GM21717 (cell line): ENCODE results near the gene CYB5R3.
"Not testable (repeated sequence)": the region's sequence is repeated elsewhere in the genome, so short reads cannot be mapped to it uniquely, and the experiment has no call there.

Experiments used
- ATAC-seq: cut with Tn5 transposase; IDR thresholded peaks from one replicate; pipeline ENCODE4 v1.9.1; 2021; ENCODE audit warnings: mild to moderate bottlenecking, moderate library complexity; ENCODE audit not compliant: unreplicated experiment

The CYB5R3 gene

GRCh38 chr22:42608136-42608822, 40.9 kb downstream of the CYB5R3 start:
- ATAC-seq = no peak

GRCh38 chr22:42607641-42608040, 41.6 kb downstream of the CYB5R3 start:
- ATAC-seq = not testable (repeated sequence)

GRCh38 chr22:42604403-42604802, 44.8 kb downstream of the CYB5R3 start:
- ATAC-seq = no peak

- no peak for ATAC-seq
Measured at GRCh38 chr22:42603427-42603826, 45.8 kb downstream of the CYB5R3 start.

GRCh38 chr22:42602470-42602869, 46.7 kb downstream of the CYB5R3 start:
- ATAC-seq = no peak

GRCh38 chr22:42601879-42602465, 47.2 kb downstream of the CYB5R3 start:
- no peak for ATAC-seq

- ATAC-seq = no peak
Measured at GRCh38 chr22:42596863-42597530, 52.2 kb downstream of the CYB5R3 start.

- no peak for ATAC-seq
Measured at GRCh38 chr22:42596336-42596735, 52.9 kb downstream of the CYB5R3 start.

- no peak for ATAC-seq
Measured at GRCh38 chr22:42595434-42595833, 53.8 kb downstream of the CYB5R3 start.

GRCh38 chr22:42591987-42592386, 57.2 kb downstream of the CYB5R3 start:
- no peak for ATAC-seq

- ATAC-seq = no peak
Measured at GRCh38 chr22:42587588-42588175, 61.5 kb downstream of the CYB5R3 start.

- no peak for ATAC-seq
Measured at GRCh38 chr22:42586381-42586780, 62.8 kb downstream of the CYB5R3 start.

- no peak for ATAC-seq
Measured at GRCh38 chr22:42585096-42585495, 64.1 kb downstream of the CYB5R3 start.

- ATAC-seq = no peak
Measured at GRCh38 chr22:42584364-42584940, 64.7 kb downstream of the CYB5R3 start.

- no peak for ATAC-seq
Measured at GRCh38 chr22:42582987-42583386, 66.2 kb downstream of the CYB5R3 start.

- ATAC-seq = peak; percentile 54
Measured at GRCh38 chr22:42581762-42582716, 67.2 kb downstream of the CYB5R3 start.

- not testable (repeated sequence) for ATAC-seq
Measured at GRCh38 chr22:42581194-42581761, 67.9 kb downstream of the CYB5R3 start.

GRCh38 chr22:42580040-42580439, 69.2 kb downstream of the CYB5R3 start:
- ATAC-seq = not testable (repeated sequence)

GRCh38 chr22:42577623-42578240, 71.5 kb downstream of the CYB5R3 start:
- no peak for ATAC-seq
